HG02938 (cell line): Measurements from ENCODE around the gene CYLD.
A peak's percentile ranks its signal among the peaks of the same experiment; 100 is the strongest.

Source experiments
- ATAC-seq: cut with Tn5 transposase; IDR thresholded peaks from one replicate; pipeline ENCODE4 v1.9.1; 2021; ENCODE audit warnings: mild to moderate bottlenecking, moderate library complexity; ENCODE audit not compliant: unreplicated experiment

Gene CYLD

GRCh38 chr16:50741781-50742575 is at the start of gene CYLD:
Gene CYLD, plus strand, starts transcription at chr16:50742086. Its CDS starts 7,613 bp downstream, at chr16:50749699.
- ATAC-seq: peak; percentile 93

DNA sequence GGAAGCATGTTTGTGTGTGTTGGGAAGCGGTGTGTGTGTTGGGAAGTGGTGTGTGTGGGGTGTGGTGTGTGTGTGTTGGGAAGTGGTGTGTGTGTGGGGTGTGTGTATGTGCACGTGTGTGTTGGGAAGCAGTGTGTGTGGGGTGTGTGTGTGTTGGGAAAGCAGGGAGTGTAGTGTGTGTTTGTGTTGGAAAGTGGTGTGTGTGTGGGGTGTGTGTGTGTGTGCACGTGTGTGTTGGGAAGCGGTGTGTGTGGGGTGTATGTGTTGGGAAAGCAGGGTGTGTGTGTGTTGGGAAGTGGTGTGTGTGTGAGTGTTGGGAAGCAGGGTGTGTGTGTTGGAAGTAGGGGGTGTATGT is 49.3 kb upstream of the CYLD start:
- no peak for ATAC-seq

DNA sequence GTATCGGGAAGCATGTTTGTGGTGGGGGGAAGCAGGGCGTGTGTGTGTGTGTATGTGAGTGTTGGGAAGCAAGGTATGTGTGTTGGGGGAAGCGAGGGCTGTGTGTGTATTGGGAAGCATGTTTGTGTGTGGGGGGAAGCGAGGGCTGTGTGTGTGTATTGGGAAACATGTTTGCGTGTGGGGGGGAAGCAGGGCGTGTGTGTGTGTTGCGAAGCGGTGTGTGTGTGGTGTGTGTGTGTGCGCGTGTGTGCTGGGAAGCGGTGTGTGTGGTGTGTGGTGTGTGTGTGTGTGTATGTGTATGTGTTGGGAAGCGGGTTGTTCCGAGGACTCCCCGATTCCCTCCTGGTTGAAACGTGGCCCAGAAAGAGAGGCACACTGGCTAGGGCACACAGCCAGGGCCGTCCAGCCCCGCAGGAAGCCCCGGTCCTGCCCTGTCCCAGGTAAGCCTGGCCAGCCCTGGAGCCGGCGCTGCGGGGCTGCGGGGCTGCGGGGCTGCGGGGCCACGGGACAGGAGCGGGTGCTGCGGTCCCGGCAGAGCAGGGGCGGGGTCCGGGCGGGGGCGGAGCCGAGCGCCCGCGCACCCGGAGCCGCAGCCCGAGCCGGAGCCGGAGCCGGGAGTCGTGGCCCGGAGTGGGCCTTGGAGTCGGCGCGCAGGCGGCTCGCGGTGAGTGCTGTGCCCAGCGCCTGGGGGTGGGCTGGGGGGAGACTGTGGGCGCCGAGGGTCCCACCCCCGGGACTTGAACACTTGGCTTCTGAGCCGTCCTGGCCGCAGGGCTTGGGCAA is 48.7 kb upstream of the CYLD start, which contains the start of gene NOD2:
Gene NOD2 (plus strand): TSS at position 608 of the 783 bp plus-strand sequence. CDS start 5,890 bp downstream, outside the sequence.
- no peak for ATAC-seq

DNA sequence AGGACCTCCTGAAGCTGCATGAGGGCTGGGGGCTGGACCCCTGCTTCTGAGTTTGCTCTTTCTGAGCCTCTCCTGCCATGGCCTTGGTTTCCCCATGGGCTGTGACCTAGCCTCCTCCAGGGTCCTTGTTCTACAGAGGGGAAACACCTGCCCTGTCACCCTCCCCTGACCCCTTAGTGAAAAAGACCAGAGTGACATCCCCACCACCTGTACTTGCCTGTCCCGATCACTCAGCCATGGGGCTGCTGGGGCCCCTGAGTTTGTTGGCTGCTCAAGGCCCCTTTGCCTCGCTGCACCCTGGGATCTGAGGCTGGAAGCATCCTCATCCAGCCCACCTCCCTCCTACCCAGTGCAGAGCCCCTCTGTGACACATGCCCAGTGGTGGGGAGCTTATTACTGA is 47.7 kb upstream of the CYLD start:
- no peak for ATAC-seq

DNA sequence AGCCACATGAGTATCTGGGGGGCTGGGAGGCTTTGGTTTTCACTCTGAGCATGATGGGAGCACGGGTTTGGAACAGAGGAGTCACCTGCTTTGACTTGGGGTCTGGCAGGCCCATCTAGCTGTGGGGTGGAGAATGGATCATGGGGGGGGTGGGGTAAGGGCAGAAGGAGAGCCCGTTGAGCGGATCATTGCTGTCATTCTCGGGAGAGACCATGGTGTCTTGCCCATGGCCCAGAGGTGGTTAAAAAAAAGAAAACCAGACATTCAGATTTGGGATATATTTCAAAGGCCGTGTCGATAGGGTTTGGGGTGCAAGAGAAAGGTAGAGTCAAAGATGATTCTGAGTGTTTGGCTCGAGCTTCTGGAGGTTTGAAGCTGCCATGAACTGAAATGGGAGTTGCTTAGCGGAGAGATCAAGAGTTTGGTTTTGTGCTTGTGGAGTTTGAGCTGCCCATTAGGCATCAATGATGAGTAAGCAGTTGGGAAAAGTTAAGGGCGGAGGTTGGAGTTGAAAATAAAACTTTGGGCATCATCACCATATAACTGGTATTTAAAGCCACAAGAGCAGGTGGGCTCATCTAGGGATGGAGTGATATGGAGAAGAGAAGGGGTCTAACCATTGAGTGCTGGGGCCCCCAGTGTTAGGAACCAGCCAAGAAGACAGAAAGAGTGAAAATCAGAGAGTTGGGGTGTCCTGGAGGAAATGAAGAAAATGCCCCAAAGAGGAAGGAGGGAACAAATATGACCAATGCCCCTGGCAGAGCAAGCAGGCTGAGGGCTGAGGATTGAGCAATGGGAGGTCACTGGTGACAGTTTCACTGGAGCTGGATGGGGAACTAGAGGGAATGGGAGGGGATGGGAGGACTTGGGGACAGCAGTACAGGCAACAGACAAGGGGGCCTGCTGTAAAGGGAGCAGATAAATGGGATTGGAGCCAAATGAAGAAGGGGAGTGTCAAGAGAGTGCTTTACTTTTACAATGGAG is 46.6 kb upstream of the CYLD start:
- no peak for ATAC-seq

GRCh38 chr16:50696126-50696525 is 45.8 kb upstream of the CYLD start:
- no peak for ATAC-seq

- peak; percentile 58 for ATAC-seq
Observed at GRCh38 chr16:50696575-50697420, 45.1 kb upstream of the CYLD start.

DNA sequence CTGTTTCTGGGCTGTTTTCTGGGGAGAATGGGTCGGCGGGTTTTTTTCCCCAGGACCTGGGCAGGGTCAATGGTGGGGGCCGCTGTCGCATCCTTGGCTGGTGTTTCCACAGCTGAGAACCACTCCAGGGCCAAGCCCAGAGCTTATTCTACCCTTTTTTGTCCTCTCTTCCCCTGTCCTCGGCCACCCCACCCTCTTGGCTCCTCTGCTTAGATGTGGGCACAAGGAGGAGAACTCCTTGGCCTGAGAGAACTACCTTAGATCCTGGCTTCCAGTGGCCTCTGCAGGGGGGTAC is 44.5 kb upstream of the CYLD start:
- no peak for ATAC-seq

GRCh38 chr16:50697881-50698767 is 43.8 kb upstream of the CYLD start:
- ATAC-seq: peak; percentile 43

DNA sequence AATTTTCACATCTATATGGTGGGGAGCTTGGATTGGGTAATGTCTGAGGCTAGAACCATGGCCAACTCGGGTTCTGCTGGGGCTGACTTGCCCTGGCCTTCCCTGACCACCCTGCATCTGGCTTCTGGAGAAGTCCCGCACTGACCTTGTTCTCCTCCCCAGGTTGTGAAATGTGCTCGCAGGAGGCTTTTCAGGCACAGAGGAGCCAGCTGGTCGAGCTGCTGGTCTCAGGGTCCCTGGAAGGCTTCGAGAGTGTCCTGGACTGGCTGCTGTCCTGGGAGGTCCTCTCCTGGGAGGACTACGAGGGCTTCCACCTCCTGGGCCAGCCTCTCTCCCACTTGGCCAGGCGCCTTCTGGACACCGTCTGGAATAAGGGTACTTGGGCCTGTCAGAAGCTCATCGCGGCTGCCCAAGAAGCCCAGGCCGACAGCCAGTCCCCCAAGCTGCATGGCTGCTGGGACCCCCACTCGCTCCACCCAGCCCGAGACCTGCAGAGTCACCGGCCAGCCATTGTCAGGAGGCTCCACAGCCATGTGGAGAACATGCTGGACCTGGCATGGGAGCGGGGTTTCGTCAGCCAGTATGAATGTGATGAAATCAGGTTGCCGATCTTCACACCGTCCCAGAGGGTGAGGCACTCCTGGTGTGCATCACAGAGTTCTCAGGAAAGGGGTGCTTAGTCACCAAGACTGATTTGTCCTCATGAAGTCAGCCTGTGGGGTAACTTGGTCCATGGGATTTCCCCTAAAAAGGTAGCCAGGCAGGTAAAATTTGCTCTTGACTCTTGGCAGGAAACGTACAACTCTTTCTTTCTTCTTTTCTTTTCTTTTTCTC is 42.3 kb upstream of the CYLD start:
- no peak for ATAC-seq

DNA sequence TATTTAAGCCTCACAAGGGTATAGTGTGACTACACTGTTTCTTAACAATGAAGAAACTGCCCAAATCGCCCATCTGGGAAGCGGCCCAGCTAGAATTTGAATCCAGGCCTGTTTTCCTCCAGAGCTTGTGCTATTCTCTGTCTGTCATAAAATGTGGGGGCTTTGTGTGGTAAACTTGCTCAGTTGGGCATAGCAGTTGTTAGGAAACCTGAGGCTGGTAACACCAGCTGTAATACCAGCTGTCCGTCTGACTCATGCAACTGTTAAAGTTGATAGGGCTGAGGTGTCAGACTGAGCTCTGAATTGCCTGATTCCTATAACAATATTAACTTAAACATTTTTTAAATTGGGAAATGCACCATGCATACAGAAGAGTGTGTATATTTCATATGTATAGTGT is 39.2 kb upstream of the CYLD start:
- no peak for ATAC-seq

DNA sequence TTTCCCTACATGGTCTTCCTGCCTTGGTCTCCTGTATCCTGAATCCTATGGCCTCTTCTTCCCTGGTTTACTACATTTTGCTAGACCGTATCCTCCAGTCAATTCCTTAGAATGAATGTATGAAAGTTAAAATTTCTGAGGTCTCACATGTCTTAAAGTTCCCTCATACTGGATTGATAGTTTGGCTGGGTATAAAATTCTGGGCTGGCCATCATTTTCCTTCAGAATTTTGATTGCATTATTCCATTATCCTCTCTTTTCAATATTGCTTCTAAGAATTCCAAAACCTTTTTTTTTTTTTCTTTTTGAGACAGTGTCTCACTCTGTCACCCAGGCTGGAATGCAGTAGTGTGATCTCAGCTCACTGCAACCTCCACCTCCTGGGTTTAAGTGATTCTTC is 37.6 kb upstream of the CYLD start:
- ATAC-seq: no peak

DNA sequence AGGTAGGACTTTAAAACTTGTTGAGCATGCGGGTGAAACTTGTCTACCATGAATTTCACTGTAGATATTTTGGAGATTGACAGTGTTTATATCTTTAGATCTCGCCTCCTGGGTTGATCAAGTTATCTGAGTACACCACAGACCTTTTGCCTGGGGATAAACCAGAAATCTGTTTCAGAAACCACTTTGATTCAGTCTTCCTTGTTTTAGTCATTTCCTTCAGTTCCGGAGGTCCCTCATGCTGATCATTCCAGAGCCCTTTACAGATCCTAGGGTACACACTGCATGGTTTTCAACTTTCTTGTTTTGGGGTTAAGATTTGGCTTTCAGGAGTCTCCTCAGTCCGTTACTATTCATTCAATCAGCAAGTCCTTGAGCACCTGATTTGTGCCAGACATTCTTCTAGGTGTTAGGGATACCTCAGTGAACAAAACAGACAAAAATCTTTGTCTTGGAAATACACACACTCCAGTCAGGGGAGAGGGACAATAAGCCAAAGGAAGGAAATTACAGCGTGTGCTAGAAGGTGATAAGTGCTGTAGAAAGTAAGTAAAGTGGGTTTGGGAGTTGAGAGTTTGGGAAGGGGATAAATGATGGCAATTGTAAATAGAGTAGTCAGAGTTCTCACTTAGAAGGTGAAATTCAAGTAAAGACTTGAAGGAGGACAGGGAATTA is 36.3 kb upstream of the CYLD start:
- ATAC-seq: no peak

DNA sequence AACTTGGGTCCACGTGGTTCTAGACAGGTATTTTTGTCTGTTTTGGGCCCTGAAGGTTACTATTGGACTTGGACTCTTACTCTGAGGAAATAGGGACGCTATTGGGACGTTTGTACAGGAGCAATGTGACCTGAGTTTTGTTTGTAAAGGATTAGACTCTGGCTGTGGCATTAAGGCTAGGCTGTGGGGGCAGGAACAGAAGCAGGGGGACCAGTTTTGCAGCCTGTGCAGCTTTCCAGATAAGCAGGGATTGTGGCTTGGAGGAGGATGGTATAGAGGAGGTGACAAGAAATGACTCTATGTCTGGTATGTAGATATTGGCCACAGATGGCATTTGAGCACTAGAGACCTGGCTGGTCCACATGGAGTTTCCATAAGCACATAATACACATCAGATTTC is 35.6 kb upstream of the CYLD start:
- ATAC-seq: no peak

GRCh38 chr16:50708373-50709060 is 33.4 kb upstream of the CYLD start:
- ATAC-seq: no peak

DNA sequence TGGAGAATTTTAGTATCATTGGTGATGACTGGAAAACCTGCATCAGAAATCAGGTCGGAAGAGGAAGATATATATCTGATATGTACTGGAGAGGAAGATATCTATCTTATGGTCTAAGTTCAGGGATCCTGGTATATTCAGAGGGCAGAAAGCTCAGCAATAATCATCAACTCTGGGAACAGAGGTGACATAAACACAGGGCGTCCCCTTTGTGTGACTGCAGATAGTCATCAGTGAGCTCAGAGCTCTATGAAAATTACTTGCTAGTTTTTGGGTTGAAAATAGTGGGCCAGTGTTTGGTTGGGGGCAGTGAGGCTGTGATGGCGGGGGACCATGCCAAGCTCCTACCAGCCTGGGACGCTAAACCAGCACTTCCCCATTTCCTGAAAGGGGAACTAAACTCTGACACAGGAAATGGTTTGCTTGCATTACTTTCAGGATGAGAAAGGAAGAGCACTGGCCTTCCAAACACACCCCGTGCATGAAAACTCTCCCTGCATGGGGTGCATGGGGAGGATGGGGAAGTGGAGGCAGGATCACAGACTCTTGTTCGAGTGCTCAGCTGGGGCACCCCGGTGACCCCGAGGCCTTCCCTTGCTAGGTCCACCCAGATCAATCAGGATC is 32.7 kb upstream of the CYLD start:
- no peak for ATAC-seq

GRCh38 chr16:50709980-50710379 is 31.9 kb upstream of the CYLD start:
- ATAC-seq: no peak
